ENCODE measurements around the gene FARSA.
A peak's percentile ranks its signal among the peaks of the same experiment; 100 is the strongest.
"Not testable (repeated sequence)": the region's sequence is repeated elsewhere in the genome, so short reads cannot be mapped to it uniquely, and the experiment has no call there.

Gene FARSA

GRCh38 chr19:12933287-12934072 is at the start of gene FARSA:
TSS of gene FARSA (minus strand) at chr19:12933711. CDS start at chr19:12933696, 15 bp downstream.
- peak; percentile 76 for DNase-seq (ENCODE audit: low read depth, low spot score)

- DNase-seq (ENCODE audit: low read depth, low spot score): no peak
These were observed 49.6 kb upstream of the FARSA start for GRCh38 chr19:12983091-12983490.

GRCh38 chr19:12982648-12983047 is 49.1 kb upstream of the FARSA start:
- DNase-seq (ENCODE audit: low read depth, low spot score): no peak

- DNase-seq (ENCODE audit: low read depth, low spot score): no peak
These were observed 46.5 kb upstream of the FARSA start for GRCh38 chr19:12979974-12980373.

- DNase-seq (ENCODE audit: low read depth, low spot score): not testable (repeated sequence)
These were observed 42.6 kb upstream of the FARSA start for GRCh38 chr19:12976109-12976508.

- DNase-seq (ENCODE audit: low read depth, low spot score): no peak
These were observed 41.8 kb upstream of the FARSA start for GRCh38 chr19:12975221-12975741.

- DNase-seq (ENCODE audit: low read depth, low spot score): no peak
These were observed 41.0 kb upstream of the FARSA start for GRCh38 chr19:12974301-12975220.

GRCh38 chr19:12973236-12973635 is 39.7 kb upstream of the FARSA start:
- no peak for DNase-seq (ENCODE audit: low read depth, low spot score)

- DNase-seq (ENCODE audit: low read depth, low spot score): no peak
These were observed 36.7 kb upstream of the FARSA start for GRCh38 chr19:12970070-12970820.

- DNase-seq (ENCODE audit: low read depth, low spot score): no peak
These were observed 35.9 kb upstream of the FARSA start, which contains the start of gene DAND5 for GRCh38 chr19:12969292-12969988. TSS of gene DAND5 (plus strand) at chr19:12969576. CDS start at chr19:12969661, 85 bp downstream.

- DNase-seq (ENCODE audit: low read depth, low spot score): no peak
These were observed 34.4 kb upstream of the FARSA start for GRCh38 chr19:12967907-12968306.

GRCh38 chr19:12965812-12966135 is 32.3 kb upstream of the FARSA start:
- DNase-seq (ENCODE audit: low read depth, low spot score): no peak

- no peak for DNase-seq (ENCODE audit: low read depth, low spot score)
These were observed 31.7 kb upstream of the FARSA start for GRCh38 chr19:12965017-12965811.

- DNase-seq (ENCODE audit: low read depth, low spot score): no peak
These were observed 26.0 kb upstream of the FARSA start for GRCh38 chr19:12959481-12959880.

- not testable (repeated sequence) for DNase-seq (ENCODE audit: low read depth, low spot score)
These were observed 24.0 kb upstream of the FARSA start for GRCh38 chr19:12957389-12957952.

- DNase-seq (ENCODE audit: low read depth, low spot score): no peak
These were observed 23.2 kb upstream of the FARSA start, which contains the start of gene GADD45GIP1 for GRCh38 chr19:12956446-12957388. TSS of gene GADD45GIP1 (minus strand) at chr19:12957223. CDS start at chr19:12957212, 11 bp downstream.

GRCh38 chr19:12955996-12956395 is 22.5 kb upstream of the FARSA start:
- no peak for DNase-seq (ENCODE audit: low read depth, low spot score)

- DNase-seq (ENCODE audit: low read depth, low spot score): not testable (repeated sequence)
These were observed 22.1 kb upstream of the FARSA start for GRCh38 chr19:12955575-12955974.

GRCh38 chr19:12954612-12954962 is 21.1 kb upstream of the FARSA start:
- DNase-seq (ENCODE audit: low read depth, low spot score): no peak

Measured in iPS DF 19.7 (cell line).